ENCODE results near the gene SNTB2. TPM values are rescaled to one million over a fixed set of nuclear protein-coding genes. Genes with fewer than 3 reads are reported as not detected.
A peak's percentile ranks its signal among the peaks of the same experiment; 100 is the strongest.
"Not testable (repeated sequence)": the region's sequence is repeated elsewhere in the genome, so short reads cannot be mapped to it uniquely, and the experiment has no call there.

SNTB2 gene
- total RNA-seq: 7.2 TPM
- polyA plus RNA-seq: 11.2 TPM
- long read RNA-seq, donor 1: 0 reads
- long read RNA-seq, donor 2: 0 reads
- long read RNA-seq, donor 3, full-length matches to known transcripts: 2 of 2 reads
- long read RNA-seq, donor 3, partial matches to known transcripts: 0 of 2 reads
- long read RNA-seq, donor 3, other reads (novel, unspliced or antisense): 0 of 2 reads
- long read RNA-seq, donor 4: 0 reads
- long read RNA-seq, donor 5, full-length matches to known transcripts: 4 of 4 reads
- long read RNA-seq, donor 5, partial matches to known transcripts: 0 of 4 reads
- long read RNA-seq, donor 5, other reads (novel, unspliced or antisense): 0 of 4 reads
- long read RNA-seq, donor 6, full-length matches to known transcripts: 1 of 1 reads
- long read RNA-seq, donor 6, partial matches to known transcripts: 0 of 1 reads
- long read RNA-seq, donor 6, other reads (novel, unspliced or antisense): 0 of 1 reads
- long read RNA-seq, donor 7: 0 reads
- long read RNA-seq, donor 8, full-length matches to known transcripts: 2 of 2 reads
- long read RNA-seq, donor 8, partial matches to known transcripts: 0 of 2 reads
- long read RNA-seq, donor 8, other reads (novel, unspliced or antisense): 0 of 2 reads
- long read RNA-seq, donor 9, full-length matches to known transcripts: 1 of 1 reads
- long read RNA-seq, donor 9, partial matches to known transcripts: 0 of 1 reads
- long read RNA-seq, donor 9, other reads (novel, unspliced or antisense): 0 of 1 reads
- long read RNA-seq, donor 10, full-length matches to known transcripts: 1 of 1 reads
- long read RNA-seq, donor 10, partial matches to known transcripts: 0 of 1 reads
- long read RNA-seq, donor 10, other reads (novel, unspliced or antisense): 0 of 1 reads

GRCh38 chr16:69186642-69187445 lies at the start of gene SNTB2:
Gene SNTB2 (plus strand): TSS chr16:69187164. CDS start chr16:69187167, 3 bp downstream.
- peak within 1 kb of the TSS; percentile 92 to 99 for H3K27ac ChIP-seq (ENCODE audit: low read depth in 1 of 2, low read length in 1 of 2)
- H3K36me3 ChIP-seq (ENCODE audit: control insufficient read depth in 2 of 2, insufficient read depth in 2 of 2, low read length in 1 of 2): no peaks in the 10 kb centered on the region
- no peaks in the 10 kb centered on the region for H3K27me3 ChIP-seq (ENCODE audit: control insufficient read depth in 2 of 2, insufficient read depth in 1 of 2, low read length in 1 of 2)
- H3K4me3 ChIP-seq (ENCODE audit: low read length in 2 of 2): peak within 1 kb of the TSS; percentile 78 to 85
- peaks cover 20 to 22% of the 10 kb centered on the region in 2 donors for H3K4me1 ChIP-seq (ENCODE audit: control insufficient read depth in 2 of 2, insufficient read depth in 2 of 2, low read length in 2 of 2)
- DNase-seq (ENCODE audit: low read depth in 6 of 9, low spot score in 9 of 9): peak; percentile 66 to 92 (median 81)
- no peaks in the 10 kb centered on the region for H3K9me3 ChIP-seq (ENCODE audit: control insufficient read depth in 2 of 2, insufficient read depth in 1 of 2, low read length in 1 of 2)
- WGBS: under 1% methylated on average over 69 of the region's 69 CpGs

DNA sequence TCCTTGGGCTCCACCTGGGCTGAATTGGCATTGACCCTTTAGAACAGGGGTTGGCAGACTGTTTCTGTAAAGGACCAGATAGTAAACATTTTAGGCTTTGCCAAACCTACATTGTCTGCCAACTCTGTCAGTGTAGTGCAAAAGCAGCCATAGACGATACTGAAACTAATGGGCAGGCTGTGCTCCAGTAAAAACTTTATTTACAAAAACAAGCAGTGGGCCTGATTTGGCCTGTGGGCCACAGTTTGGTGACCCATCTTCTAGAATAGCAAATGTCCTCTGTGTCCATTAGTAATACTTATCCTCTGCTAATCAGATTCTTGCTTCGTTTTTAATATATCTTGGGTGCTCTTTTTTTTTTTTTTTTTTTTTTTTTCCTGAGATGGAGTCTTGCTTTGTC lies 48.4 kb upstream of the SNTB2 start:
- no peak for DNase-seq (ENCODE audit: low read depth in 6 of 9, low spot score in 9 of 9)
- H3K36me3 ChIP-seq (ENCODE audit: control insufficient read depth in 2 of 2, insufficient read depth in 2 of 2, low read length in 1 of 2): peaks cover 33 to 64% of the 10 kb centered on the region in 2 donors
- no peaks in the 10 kb centered on the region for H3K9me3 ChIP-seq (ENCODE audit: control insufficient read depth in 2 of 2, insufficient read depth in 1 of 2, low read length in 1 of 2)
- over 99% methylated on average over 2 of the region's 2 CpGs for WGBS
- peaks cover under 1 to 4% of the 10 kb centered on the region in 2 donors for H3K4me1 ChIP-seq (ENCODE audit: control insufficient read depth in 2 of 2, insufficient read depth in 2 of 2, low read length in 2 of 2)
- no peak overlapping the region for H3K27ac ChIP-seq (ENCODE audit: low read depth in 1 of 2, low read length in 1 of 2)
- H3K27me3 ChIP-seq (ENCODE audit: control insufficient read depth in 2 of 2, insufficient read depth in 1 of 2, low read length in 1 of 2): no peaks in the 10 kb centered on the region
- no peak overlapping the region for H3K4me3 ChIP-seq (ENCODE audit: low read length in 2 of 2)

GRCh38 chr16:69139464-69139863 lies 47.5 kb upstream of the SNTB2 start:
- not testable (repeated sequence) for H3K4me3 ChIP-seq (ENCODE audit: low read length in 2 of 2); H3K4me1 ChIP-seq (ENCODE audit: control insufficient read depth in 2 of 2, insufficient read depth in 2 of 2, low read length in 2 of 2); DNase-seq (ENCODE audit: low read depth in 6 of 9, low spot score in 9 of 9); H3K27ac ChIP-seq (ENCODE audit: low read depth in 1 of 2, low read length in 1 of 2); H3K27me3 ChIP-seq (ENCODE audit: control insufficient read depth in 2 of 2, insufficient read depth in 1 of 2, low read length in 1 of 2); H3K9me3 ChIP-seq (ENCODE audit: control insufficient read depth in 2 of 2, insufficient read depth in 1 of 2, low read length in 1 of 2)
- 97% methylated on average over 7 of the region's 7 CpGs for WGBS
- peaks cover 33 to 71% of the 10 kb centered on the region in 2 donors for H3K36me3 ChIP-seq (ENCODE audit: control insufficient read depth in 2 of 2, insufficient read depth in 2 of 2, low read length in 1 of 2)

- Histone ChIP-seq H3K9me3 (ENCODE audit: control insufficient read depth in 2 of 2, insufficient read depth in 1 of 2, low read length in 1 of 2) (no peaks in the 10 kb centered on the region), H3K4me3 (ENCODE audit: low read length in 2 of 2) (no peak overlapping the region), H3K4me1 (ENCODE audit: control insufficient read depth in 2 of 2, insufficient read depth in 2 of 2, low read length in 2 of 2) (no peaks in the 10 kb centered on the region), H3K36me3 (ENCODE audit: control insufficient read depth in 2 of 2, insufficient read depth in 2 of 2, low read length in 1 of 2) (peaks cover 33 to 72% of the 10 kb centered on the region in 2 donors), H3K27ac (ENCODE audit: low read depth in 1 of 2, low read length in 1 of 2) (no peak overlapping the region), H3K27me3 (ENCODE audit: control insufficient read depth in 2 of 2, insufficient read depth in 1 of 2, low read length in 1 of 2) (no peaks in the 10 kb centered on the region)
- no peak for DNase-seq (ENCODE audit: low read depth in 6 of 9, low spot score in 9 of 9)
- WGBS: 97% methylated on average over 5 of the region's 5 CpGs
Observed at GRCh38 chr16:69141014-69141413, 46.0 kb upstream of the SNTB2 start.

DNA sequence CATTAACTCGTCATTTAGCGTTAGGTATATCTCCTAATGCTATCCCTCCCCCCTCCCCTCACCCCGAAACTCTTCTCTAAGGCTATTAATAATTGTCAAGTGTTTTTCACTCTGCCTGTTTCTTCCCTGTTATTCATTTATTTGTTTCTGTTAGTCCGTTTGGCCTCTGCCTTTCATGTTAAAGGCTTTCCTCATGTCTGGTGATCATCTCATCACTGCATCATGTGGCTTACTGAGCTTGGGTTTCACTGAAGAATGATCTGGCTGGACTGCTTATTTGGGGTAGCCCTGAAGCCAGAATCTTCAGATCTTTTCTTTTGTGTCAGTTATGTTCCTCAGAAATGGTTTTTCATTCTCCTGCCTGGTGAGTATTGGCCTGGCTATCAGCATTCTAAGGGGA lies 45.0 kb upstream of the SNTB2 start:
- Histone ChIP-seq H3K27me3 (ENCODE audit: control insufficient read depth in 2 of 2, insufficient read depth in 1 of 2, low read length in 1 of 2) (no peaks in the 10 kb centered on the region), H3K4me1 (ENCODE audit: control insufficient read depth in 2 of 2, insufficient read depth in 2 of 2, low read length in 2 of 2) (no peaks in the 10 kb centered on the region), H3K4me3 (ENCODE audit: low read length in 2 of 2) (no peak overlapping the region), H3K27ac (ENCODE audit: low read depth in 1 of 2, low read length in 1 of 2) (no peak overlapping the region), H3K36me3 (ENCODE audit: control insufficient read depth in 2 of 2, insufficient read depth in 2 of 2, low read length in 1 of 2) (peaks cover 33 to 75% of the 10 kb centered on the region in 2 donors), H3K9me3 (ENCODE audit: control insufficient read depth in 2 of 2, insufficient read depth in 1 of 2, low read length in 1 of 2) (no peaks in the 10 kb centered on the region)
- DNase-seq (ENCODE audit: low read depth in 6 of 9, low spot score in 9 of 9): no peak
- 98% methylated on average over 4 of the region's 4 CpGs for WGBS

DNA sequence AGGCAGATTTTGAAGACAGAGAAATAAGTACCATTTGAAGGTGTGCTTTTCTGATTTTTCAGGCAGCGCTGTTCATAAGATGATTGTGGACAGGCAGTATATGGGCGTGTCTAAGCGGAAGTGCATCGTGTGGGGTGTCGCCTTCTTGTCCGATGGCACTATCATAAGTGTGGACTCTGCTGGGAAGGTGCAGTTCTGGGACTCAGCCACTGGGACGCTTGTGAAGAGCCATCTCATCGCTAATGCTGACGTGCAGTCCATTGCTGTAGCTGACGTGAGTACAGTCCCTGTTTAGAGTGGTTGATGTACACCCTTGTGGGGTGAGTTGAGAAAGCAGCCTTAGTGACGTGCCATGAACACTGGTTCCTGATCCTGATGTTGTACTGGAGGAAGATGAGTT lies 43.8 kb upstream of the SNTB2 start:
- Histone ChIP-seq H3K4me3 (ENCODE audit: low read length in 2 of 2) (no peak overlapping the region), H3K36me3 (ENCODE audit: control insufficient read depth in 2 of 2, insufficient read depth in 2 of 2, low read length in 1 of 2) (peaks cover 33 to 69% of the 10 kb centered on the region in 2 donors), H3K4me1 (ENCODE audit: control insufficient read depth in 2 of 2, insufficient read depth in 2 of 2, low read length in 2 of 2) (no peaks in the 10 kb centered on the region), H3K27ac (ENCODE audit: low read depth in 1 of 2, low read length in 1 of 2) (no peak overlapping the region), H3K27me3 (ENCODE audit: control insufficient read depth in 2 of 2, insufficient read depth in 1 of 2, low read length in 1 of 2) (no peaks in the 10 kb centered on the region), H3K9me3 (ENCODE audit: control insufficient read depth in 2 of 2, insufficient read depth in 1 of 2, low read length in 1 of 2) (no peaks in the 10 kb centered on the region)
- 98% methylated on average over 11 of the region's 11 CpGs for WGBS
- no peak for DNase-seq (ENCODE audit: low read depth in 6 of 9, low spot score in 9 of 9)

- 96% methylated on average over 4 of the region's 4 CpGs for WGBS
- no peaks in the 10 kb centered on the region for H3K4me1 ChIP-seq (ENCODE audit: control insufficient read depth in 2 of 2, insufficient read depth in 2 of 2, low read length in 2 of 2)
- H3K9me3 ChIP-seq (ENCODE audit: control insufficient read depth in 2 of 2, insufficient read depth in 1 of 2, low read length in 1 of 2): no peaks in the 10 kb centered on the region
- H3K27ac ChIP-seq (ENCODE audit: low read depth in 1 of 2, low read length in 1 of 2): no peak overlapping the region
- no peaks in the 10 kb centered on the region for H3K27me3 ChIP-seq (ENCODE audit: control insufficient read depth in 2 of 2, insufficient read depth in 1 of 2, low read length in 1 of 2)
- H3K4me3 ChIP-seq (ENCODE audit: low read length in 2 of 2): no peak overlapping the region
- H3K36me3 ChIP-seq (ENCODE audit: control insufficient read depth in 2 of 2, insufficient read depth in 2 of 2, low read length in 1 of 2): peaks cover 19 to 56% of the 10 kb centered on the region in 2 donors
- DNase-seq (ENCODE audit: low read depth in 6 of 9, low spot score in 9 of 9): no peak
Observed at GRCh38 chr16:69145658-69146057, 41.3 kb upstream of the SNTB2 start.

GRCh38 chr16:69149621-69150020 lies 37.3 kb upstream of the SNTB2 start:
- WGBS: 99% methylated on average over 9 of the region's 9 CpGs
- peaks cover 11 to 51% of the 10 kb centered on the region in 2 donors for H3K36me3 ChIP-seq (ENCODE audit: control insufficient read depth in 2 of 2, insufficient read depth in 2 of 2, low read length in 1 of 2)
- not testable (repeated sequence) for DNase-seq (ENCODE audit: low read depth in 6 of 9, low spot score in 9 of 9); H3K9me3 ChIP-seq (ENCODE audit: control insufficient read depth in 2 of 2, insufficient read depth in 1 of 2, low read length in 1 of 2); H3K27ac ChIP-seq (ENCODE audit: low read depth in 1 of 2, low read length in 1 of 2); H3K4me1 ChIP-seq (ENCODE audit: control insufficient read depth in 2 of 2, insufficient read depth in 2 of 2, low read length in 2 of 2); H3K27me3 ChIP-seq (ENCODE audit: control insufficient read depth in 2 of 2, insufficient read depth in 1 of 2, low read length in 1 of 2); H3K4me3 ChIP-seq (ENCODE audit: low read length in 2 of 2)

Data from thymus (tissue), 14 donors.